NCI-H446 (cell line): Measurements from ENCODE around the gene IL17C.
"Not testable (repeated sequence)": the region's sequence is repeated elsewhere in the genome, so short reads cannot be mapped to it uniquely, and the experiment has no call there.

Experiments
- DNase-seq, 2 experiments: peaks; one replicate each; lab custom pipeline; 2025; lab: John Stamatoyannopoulos, UW

Gene IL17C

DNA sequence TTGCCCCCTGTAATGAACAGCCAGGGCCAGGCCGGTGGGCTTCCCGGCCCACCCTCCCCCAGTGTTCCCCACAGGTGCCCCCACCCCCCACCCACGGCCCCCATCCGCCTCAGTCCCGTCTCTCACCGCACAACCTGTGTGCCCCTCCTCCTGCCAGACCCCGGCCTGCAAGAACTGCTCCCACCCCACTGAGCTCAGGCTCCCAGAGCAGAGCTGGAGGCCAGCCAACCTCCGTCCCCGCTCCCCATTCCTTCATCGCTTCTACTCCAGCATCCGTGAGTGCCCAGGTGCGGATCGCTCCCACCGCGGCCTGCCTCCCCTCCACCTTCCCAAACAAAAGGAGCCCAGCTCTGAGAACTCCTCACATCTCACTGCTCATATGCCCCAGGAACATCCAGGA is 20.3 kb downstream of the IL17C start:
- DNase-seq: no peak

- DNase-seq: no peak
Measured at GRCh38 chr16:88659160-88659559, 20.8 kb downstream of the IL17C start.

DNA sequence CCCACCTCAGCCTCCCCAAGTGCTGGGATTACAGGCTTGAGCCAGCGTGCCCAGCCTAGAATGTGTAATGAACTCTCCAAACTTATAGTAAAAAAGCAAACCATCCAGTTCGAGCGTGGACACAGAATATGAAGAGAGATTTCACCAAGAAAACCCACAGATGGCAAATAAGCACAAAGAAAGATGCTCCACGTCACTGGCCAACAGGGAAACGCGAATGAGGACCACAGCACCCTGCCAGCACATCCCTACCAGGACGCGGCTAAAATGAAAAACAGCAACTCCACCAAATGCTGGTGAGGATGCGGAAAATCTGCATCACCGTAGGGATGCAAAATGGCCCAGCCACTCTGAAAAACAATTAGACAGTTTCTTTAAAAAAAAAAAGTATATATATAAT is 23.1 kb downstream of the IL17C start:
- no peak for DNase-seq

- DNase-seq: no peak
Measured at GRCh38 chr16:88662222-88662842, 24.0 kb downstream of the IL17C start.

GRCh38 chr16:88662843-88663606 is 24.7 kb downstream of the IL17C start, which contains the start of gene MVD:
Gene MVD (minus strand): TSS chr16:88663091. CDS start chr16:88663080, 11 bp downstream.
- peak; percentile 85 to 96 for DNase-seq

- no peak for DNase-seq
Measured at GRCh38 chr16:88665148-88665547, 26.8 kb downstream of the IL17C start.

DNA sequence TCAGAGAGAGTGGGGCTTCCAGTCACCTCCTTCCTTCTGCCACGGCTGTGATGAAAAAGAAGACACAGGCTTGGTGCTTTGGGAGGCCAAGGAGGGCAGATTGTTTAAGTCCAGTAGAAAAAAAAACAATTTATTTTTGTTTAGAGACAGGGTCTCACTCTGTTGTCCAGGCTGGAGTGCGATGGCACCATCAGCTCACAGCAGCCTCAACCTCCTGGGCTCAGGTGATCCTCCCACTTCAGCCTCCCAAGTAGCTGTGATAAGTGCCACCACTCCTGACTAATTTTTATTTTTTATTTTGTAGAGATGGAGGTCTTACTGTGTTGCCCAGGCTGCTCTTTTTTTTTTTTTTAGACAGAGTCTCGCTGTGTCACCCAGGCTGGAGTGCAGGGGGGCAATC is 27.2 kb downstream of the IL17C start:
- no peak for DNase-seq

DNA sequence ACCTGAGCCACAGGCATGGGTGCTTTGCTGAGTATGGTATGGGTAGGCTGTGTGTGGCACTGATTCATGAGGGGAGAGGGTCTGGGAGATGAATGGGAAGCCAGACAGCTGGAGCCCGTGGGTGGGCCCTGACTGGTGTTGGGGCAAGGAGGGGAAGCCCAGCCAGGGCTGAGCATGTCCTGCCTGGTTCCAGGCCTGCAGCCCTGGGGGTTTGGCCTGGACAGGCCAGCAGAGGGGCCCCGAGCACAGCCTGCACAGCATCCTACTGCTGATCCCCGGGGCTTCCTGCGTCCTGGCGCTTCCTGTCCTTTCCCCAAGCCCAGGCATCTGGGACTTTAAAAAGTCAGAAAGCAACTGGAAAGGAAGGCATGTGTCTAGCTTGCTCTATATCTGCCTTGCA is 29.1 kb downstream of the IL17C start:
- no peak for DNase-seq

GRCh38 chr16:88669493-88669892 is 31.1 kb downstream of the IL17C start:
- not testable (repeated sequence) for DNase-seq

- no peak for DNase-seq
Measured at GRCh38 chr16:88669980-88670379, 31.6 kb downstream of the IL17C start.

GRCh38 chr16:88671806-88672205 is 33.4 kb downstream of the IL17C start:
- DNase-seq: no peak

- DNase-seq: no peak
Measured at GRCh38 chr16:88672776-88673175, 34.4 kb downstream of the IL17C start.

DNA sequence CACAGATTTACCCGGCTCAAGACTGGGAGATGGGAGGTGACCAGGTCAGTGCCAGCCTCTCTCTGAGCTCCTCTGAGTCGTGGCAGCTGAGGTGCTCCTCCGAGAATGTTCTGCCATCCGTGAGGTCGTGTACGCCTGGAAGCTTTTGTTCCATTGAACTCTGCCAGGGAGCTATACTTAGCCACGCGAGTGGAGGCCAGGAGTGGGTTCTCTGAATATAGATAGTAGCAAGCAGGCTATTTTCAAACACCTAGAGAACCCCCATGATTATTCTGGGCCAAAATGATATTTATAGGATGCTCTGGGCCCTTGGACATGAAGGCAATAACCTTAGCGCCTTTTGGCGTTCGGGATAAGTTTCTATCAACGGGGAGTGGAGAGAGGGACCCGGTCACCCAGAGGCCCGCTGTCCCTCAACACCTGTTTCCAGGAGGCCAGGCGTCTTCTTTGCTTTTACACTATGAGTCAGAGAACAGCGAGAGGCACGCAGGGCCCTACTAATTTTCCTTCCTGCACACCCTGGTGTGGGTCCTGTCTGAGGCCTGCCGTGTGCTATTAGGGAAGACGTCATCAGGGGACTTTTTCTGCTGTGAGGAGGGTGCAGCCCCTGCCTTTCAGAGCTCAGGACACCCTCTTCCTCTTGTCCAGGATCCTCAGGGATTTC is 35.5 kb downstream of the IL17C start:
- DNase-seq: no peak

DNA sequence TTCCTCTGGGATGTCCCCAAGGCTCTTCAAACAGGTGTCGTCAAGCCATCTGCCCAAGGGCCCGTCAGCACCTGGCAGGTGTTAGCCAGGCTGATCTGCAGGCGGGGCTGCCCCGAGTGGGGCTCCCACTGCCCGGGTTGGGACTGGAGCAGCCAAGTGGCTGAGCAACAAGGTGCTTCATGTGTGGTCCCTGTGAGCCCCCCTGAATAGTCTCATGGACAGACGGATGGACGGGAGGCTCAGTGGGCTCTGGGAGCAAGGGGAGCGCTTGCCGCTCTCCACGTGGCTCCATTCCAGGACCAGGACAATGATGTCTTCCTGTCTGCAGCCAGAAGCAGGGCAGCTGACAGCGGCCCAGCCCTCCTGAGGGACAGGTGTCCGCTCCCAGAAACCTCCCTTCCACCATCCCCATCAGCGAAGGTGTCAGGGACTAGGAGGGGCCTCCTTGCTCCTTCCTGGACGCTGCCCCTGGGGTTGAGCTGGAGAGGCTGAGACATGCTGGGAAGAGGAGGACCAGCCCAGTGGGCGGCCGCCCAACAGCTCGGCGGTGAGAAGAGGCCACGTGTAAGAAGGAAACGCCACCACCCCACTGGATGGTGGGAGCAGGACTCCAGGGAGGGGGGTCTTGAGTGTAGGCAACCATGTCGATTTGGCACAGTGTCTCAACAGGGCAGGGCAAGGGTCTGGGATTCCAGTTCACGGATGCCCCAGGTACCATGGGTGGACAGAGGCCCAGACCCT is 38.3 kb downstream of the IL17C start:
- no peak for DNase-seq

- DNase-seq: no peak
Measured at GRCh38 chr16:88677721-88678120, 39.3 kb downstream of the IL17C start.

GRCh38 chr16:88678224-88678979 is 40.0 kb downstream of the IL17C start:
- no peak for DNase-seq

- DNase-seq: no peak
Measured at GRCh38 chr16:88680554-88681083, 42.2 kb downstream of the IL17C start.

- no peak for DNase-seq
Measured at GRCh38 chr16:88681084-88681680, 42.8 kb downstream of the IL17C start.

DNA sequence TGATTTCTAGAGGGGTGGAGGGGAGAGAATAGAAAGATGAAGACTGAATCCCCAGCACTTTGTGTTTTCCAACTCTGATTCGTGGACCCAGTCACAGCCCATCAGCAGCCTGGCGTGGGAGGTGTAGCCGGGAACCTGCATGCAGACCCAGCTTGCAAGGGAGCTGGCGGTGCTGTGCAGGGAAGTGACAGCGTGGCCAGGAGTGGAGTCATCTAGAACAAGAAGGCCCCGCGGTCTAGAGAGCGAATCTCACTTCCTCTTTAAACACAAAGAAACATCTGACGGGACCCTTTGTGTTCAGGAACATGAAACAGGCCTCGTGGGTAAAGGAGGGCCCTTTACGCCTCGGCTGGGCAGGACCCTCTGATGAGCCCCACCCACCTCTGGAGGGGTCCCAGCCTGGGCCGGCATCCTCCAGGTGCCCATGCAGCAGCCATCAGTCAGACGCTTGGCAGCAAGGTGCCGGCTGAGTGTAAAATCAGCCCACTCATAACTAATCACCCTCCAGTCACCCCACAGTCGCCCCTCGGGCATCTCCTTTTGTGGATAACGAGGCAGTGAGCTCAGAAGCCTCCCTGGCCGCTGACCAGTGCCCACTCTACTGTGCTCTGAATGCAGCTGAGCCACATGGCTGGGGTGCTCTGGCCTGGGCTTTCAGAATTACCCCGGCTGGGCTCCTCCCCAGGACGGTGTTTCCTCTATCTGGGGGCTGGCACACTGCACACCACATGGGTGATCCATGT is 43.5 kb downstream of the IL17C start:
- no peak for DNase-seq

DNA sequence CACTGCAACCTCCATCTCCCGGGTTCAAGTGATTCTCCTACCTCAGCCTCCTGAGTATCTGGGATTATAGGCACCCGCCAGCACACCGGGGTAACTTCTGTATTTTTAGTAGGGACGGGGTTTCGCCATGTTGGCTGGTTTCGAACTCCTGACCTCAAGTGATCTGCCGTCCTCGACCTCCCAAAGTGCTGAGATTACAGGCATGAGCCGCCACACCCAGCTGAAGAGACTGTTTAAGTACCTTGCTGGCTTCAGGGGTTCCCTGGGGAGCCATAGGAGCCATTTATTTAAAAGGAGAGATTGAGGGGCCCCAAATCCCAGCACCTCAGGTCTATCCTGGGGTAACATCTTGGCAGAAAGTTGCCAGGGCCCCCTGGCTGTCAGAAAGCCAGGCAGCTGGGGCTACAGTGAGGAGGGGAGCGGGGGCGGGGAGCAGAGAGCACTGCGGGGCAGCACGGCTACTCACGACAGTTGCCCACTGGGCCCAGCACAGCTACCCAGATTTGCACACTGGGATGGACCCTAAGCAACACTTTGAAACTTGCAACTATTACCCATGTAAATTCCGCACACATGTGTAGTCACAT is 46.3 kb downstream of the IL17C start:
- DNase-seq: no peak
